IMR-90 (cell line): ENCODE data around the gene IGF2R. TPM values are rescaled to one million over a fixed set of nuclear protein-coding genes. Genes with fewer than 3 reads are reported as not detected.

ENCODE experiments used
- ATAC-seq: fragments of 200-7000 bp; cut with Tn5 transposase; 2 replicates; pipeline ENCODE4 v1.9.1; 2020; ENCODE audit warnings: low read depth, mild to moderate bottlenecking, moderate library complexity
- BruUV-seq: library from RNA; stranded (reverse); fragments of 400-500 nt; replicated peaks from 2 replicates; lab custom pipeline; 2021; lab: Mats Ljungman, UMichigan
- CTCF ChIA-PET: fragments of 300-600 bp; formaldehyde crosslinking; extraction: SDS; loops from one replicate; lab custom pipeline; 2021; ENCODE audit warnings: antibody characterized with exemption; lab: Yijun Ruan, JAX
- POLR2A ChIA-PET: fragments of 300-600 bp; sonication (Branson Sonifier 250); formaldehyde crosslinking; loops from one replicate; lab custom pipeline; 2022; ENCODE audit warnings: antibody characterized with exemption; ENCODE audit not compliant: unreplicated experiment; lab: Charles Lee
- DNase-seq: peaks from one replicate; pipeline ENCODE4 v3.0.0; 2013
- H2AFZ ChIP-seq: replicated peaks from 2 replicates; pipeline ENCODE3; 2013; ENCODE audit warnings: low read length, mild to moderate bottlenecking; ENCODE audit not compliant: poor library complexity
- H2AK5ac ChIP-seq: 2 replicates; pipeline ENCODE4 v1.6.1; 2013; ENCODE audit warnings: low read depth, low read length, inconsistent platforms
- H2AK9ac ChIP-seq: replicated peaks from 2 replicates; pipeline ENCODE3; 2013; ENCODE audit warnings: mild to moderate bottlenecking, low read depth, low read length, moderate library complexity; ENCODE audit not compliant: poor library complexity
- H2BK120ac ChIP-seq: 2 replicates; pipeline ENCODE4 v1.6.1; 2013; ENCODE audit warnings: low read depth, low read length, inconsistent platforms
- H2BK15ac ChIP-seq: 3 replicates; pipeline ENCODE4 v1.6.1; 2013; ENCODE audit warnings: low read depth, low read length, inconsistent platforms
- H2BK20ac ChIP-seq: 2 replicates; pipeline ENCODE4 v1.6.1; 2013; ENCODE audit warnings: low read depth, mild to moderate bottlenecking, inconsistent platforms, low read length, moderate library complexity
- H2BK5ac ChIP-seq: 2 replicates; pipeline ENCODE4 v1.6.1; 2013; ENCODE audit warnings: mild to moderate bottlenecking, low read depth, low read length, inconsistent platforms; ENCODE audit not compliant: poor library complexity, severe bottlenecking
- H3K14ac ChIP-seq: replicated peaks from 2 replicates; pipeline ENCODE4 v1.6.1; 2013; ENCODE audit warnings: low read depth, low read length, inconsistent platforms
- H3K18ac ChIP-seq: 2 replicates; pipeline ENCODE4 v1.6.1; 2013; ENCODE audit warnings: low read depth, low read length, control low read depth
- H3K23ac ChIP-seq: 2 replicates; pipeline ENCODE4 v1.6.1; 2013; ENCODE audit warnings: low read depth, low read length, inconsistent platforms
- H3K27ac ChIP-seq: 2 replicates; pipeline ENCODE4 v1.5.1; 2013; ENCODE audit warnings: mild to moderate bottlenecking, control low read depth, low read length; ENCODE audit not compliant: insufficient read depth
- H3K27me3 ChIP-seq: 2 replicates; pipeline ENCODE4 v1.6.1; 2013; ENCODE audit warnings: low read length; ENCODE audit not compliant: control insufficient read depth, insufficient read depth
- H3K36me3 ChIP-seq: 2 replicates; pipeline ENCODE4 v1.6.1; 2013; ENCODE audit warnings: low read length, mixed read lengths; ENCODE audit not compliant: control insufficient read depth, insufficient read depth
- H3K4ac ChIP-seq: 2 replicates; pipeline ENCODE4 v1.6.1; 2013; ENCODE audit warnings: low read depth, low read length, inconsistent platforms
- H3K4me1 ChIP-seq: 2 replicates; pipeline ENCODE4 v1.6.1; 2013; ENCODE audit warnings: low read length, mixed read lengths; ENCODE audit not compliant: control insufficient read depth, insufficient read depth
- H3K4me2 ChIP-seq: 2 replicates; pipeline ENCODE4 v1.6.1; 2013; ENCODE audit warnings: low read depth, mild to moderate bottlenecking, control low read depth, low read length, moderate library complexity
- H3K4me3 ChIP-seq: 2 replicates; pipeline ENCODE4 v1.5.1; 2013; ENCODE audit warnings: low read depth, mild to moderate bottlenecking, control low read depth, low read length, moderate library complexity; ENCODE audit not compliant: insufficient read depth
- H3K56ac ChIP-seq: 2 replicates; pipeline ENCODE4 v1.6.1; 2013; ENCODE audit warnings: low read length, inconsistent platforms; ENCODE audit not compliant: insufficient read depth; ENCODE audit errors: extremely low read depth
- H3K79me1 ChIP-seq, 2 experiments: 2 replicates each; pipeline ENCODE4 v1.6.1; 2013; ENCODE audit warnings: low read length in 2 of 2, inconsistent platforms in 1 of 2, low read depth in 1 of 2
- H3K9ac ChIP-seq: 2 replicates; pipeline ENCODE4 v1.6.1; 2013; ENCODE audit warnings: low read depth, low read length, control low read depth
- H3K9me1 ChIP-seq: 2 replicates; pipeline ENCODE4 v1.6.1; 2013; ENCODE audit warnings: low read length, inconsistent platforms; ENCODE audit not compliant: insufficient read depth
- H3K9me3 ChIP-seq: 2 replicates; pipeline ENCODE4 v1.6.1; 2013; ENCODE audit warnings: low read length; ENCODE audit not compliant: control insufficient read depth, insufficient read depth
- H4K20me1 ChIP-seq: 2 replicates; pipeline ENCODE4 v1.6.1; 2013; ENCODE audit warnings: low read length, inconsistent platforms; ENCODE audit not compliant: insufficient read depth
- H4K5ac ChIP-seq: 2 replicates; pipeline ENCODE4 v1.6.1; 2013; ENCODE audit warnings: mild to moderate bottlenecking, low read depth, low read length, control low read depth
- H4K8ac ChIP-seq, 2 experiments: 2 replicates each; pipeline ENCODE4 v1.6.1; 2013; ENCODE audit warnings: low read depth in 2 of 2, low read length in 2 of 2, control low read depth in 1 of 2, inconsistent platforms in 1 of 2
- H4K91ac ChIP-seq: 2 replicates; pipeline ENCODE4 v1.6.1; 2013; ENCODE audit warnings: low read depth, low read length, inconsistent platforms; ENCODE audit not compliant: insufficient read depth
- BHLHE40 ChIP-seq: fragments of 150-350 bp; IDR thresholded peaks from 2 replicates; pipeline ENCODE4 v1.6.1; 2016; ENCODE audit warnings: mild to moderate bottlenecking, low read depth, low read length
- CEBPB ChIP-seq: IDR thresholded peaks from 2 replicates; pipeline ENCODE4 v1.6.1; 2012; ENCODE audit warnings: low read depth, low read length, improper control_type of control experiment
- CHD1 ChIP-seq: IDR thresholded peaks from 2 replicates; pipeline ENCODE4 v1.6.1; 2012; ENCODE audit warnings: low read depth, low read length, improper control_type of control experiment
- CTCF ChIP-seq: conservative IDR thresholded peaks from 2 replicates; pipeline ENCODE4 v1.5.1; 2012; ENCODE audit warnings: mild to moderate bottlenecking, low read depth, low read length, improper control_type of control experiment
- FOS ChIP-seq: fragments of 150-350 bp; IDR thresholded peaks from 2 replicates; pipeline ENCODE4 v1.6.1; 2016; ENCODE audit warnings: low read depth, low read length
- MAFK ChIP-seq: IDR thresholded peaks from 2 replicates; pipeline ENCODE4 v1.6.1; 2012; ENCODE audit warnings: low read depth, low read length, improper control_type of control experiment
- MAZ ChIP-seq: IDR thresholded peaks from 2 replicates; pipeline ENCODE4 v1.6.1; 2012; ENCODE audit warnings: low read depth, mild to moderate bottlenecking, low read length, improper control_type of control experiment, moderate library complexity, borderline replicate concordance
- MXI1 ChIP-seq: IDR thresholded peaks from 2 replicates; pipeline ENCODE4 v1.6.1; 2012; ENCODE audit warnings: low read depth, mild to moderate bottlenecking, low read length, moderate library complexity, borderline replicate concordance
- NFE2L2 ChIP-seq: fragments of 150-350 bp; IDR thresholded peaks from 2 replicates; pipeline ENCODE4 v1.6.1; 2016; ENCODE audit warnings: low read depth, mild to moderate bottlenecking, low read length
- POLR2A ChIP-seq: IDR thresholded peaks from 2 replicates; pipeline ENCODE4 v1.6.1; 2012; ENCODE audit warnings: mild to moderate bottlenecking, low read depth, low read length
- RAD21 ChIP-seq: IDR thresholded peaks from 2 replicates; pipeline ENCODE4 v1.6.1; 2012; ENCODE audit warnings: low read length, improper control_type of control experiment
- RCOR1 ChIP-seq: IDR thresholded peaks from 2 replicates; pipeline ENCODE4 v1.6.1; 2012; ENCODE audit warnings: mild to moderate bottlenecking, low read length, improper control_type of control experiment; ENCODE audit not compliant: insufficient replicate concordance
- RFX5 ChIP-seq: IDR thresholded peaks from 2 replicates; pipeline ENCODE4 v1.8.0; 2012; ENCODE audit warnings: low read depth, mild to moderate bottlenecking, low read length, moderate library complexity
- SMC3 ChIP-seq: fragments of 150-350 bp; IDR thresholded peaks from 2 replicates; pipeline ENCODE4 v1.6.1; 2016; ENCODE audit warnings: low read depth, mild to moderate bottlenecking, antibody characterized with exemption, low read length, moderate library complexity
- USF2 ChIP-seq: fragments of 150-350 bp; IDR thresholded peaks from 2 replicates; pipeline ENCODE4 v1.6.1; 2017; ENCODE audit warnings: mild to moderate bottlenecking, antibody characterized with exemption, low read length, low read depth
- WGBS, 2 experiments: methylation state at CpG; one replicate each; pipeline versions ENCODE4 v1.1.5 to v1.1.7; 2013; ENCODE audit warnings: missing lambda C conversion rate in 2 of 2; ENCODE audit not compliant: insufficient read length in 1 of 2; ENCODE audit errors: extremely low coverage in 2 of 2; 5-methylcytosine and 5-hydroxymethylcytosine counted together
- dilution Hi-C: fragments of 300-500 bp; cut with HindIII; formaldehyde crosslinking; loops from one replicate; pipeline ENCODE4 v1.14.3; 2018; ENCODE audit warnings: low sequenced_read_pairs; ENCODE audit not compliant: unreplicated experiment
- in situ Hi-C: fragments of 300-500 bp; cut with MboI; formaldehyde crosslinking; loops from 3 replicates; pipeline ENCODE4 v1.14.3; 2019; ENCODE audit warnings: low sequenced_read_pairs, inconsistent platforms, mixed read lengths
- intact Hi-C: fragments of 100-400 bp; cut with micrococcal nuclease; formaldehyde crosslinking; loops from 2 replicates; pipeline ENCODE4 v1.10.0; 2022
- polyA plus RNA-seq, 3 experiments: library from polyadenylated mRNA; depleted of rRNA; stranded (reverse); fragments of >200 nt; gene quantifications; 2 replicates each; pipeline ENCODE4 v1.2.3, GENCODE V29; 2012; ENCODE audit warnings: low replicate concordance in 1 of 3
- total RNA-seq: library from RNA; depleted of rRNA; stranded (reverse); fragments of >200 nt; gene quantifications from 2 replicates; pipeline ENCODE4 v1.2.3, GENCODE V29; 2012
- TF ChIP-seq, protein P1 (sequence below): fragments of 150-350 bp; IDR thresholded peaks from 2 replicates; pipeline ENCODE4 v1.6.1; 2016; ENCODE audit warnings: low read depth, mild to moderate bottlenecking, low read length, moderate library complexity, borderline replicate concordance

Gene IGF2R
- total and polyA plus RNA-seq, 2 of the 4 experiments (the other 2 are of a cell fraction) = 33.2 to 41.4 TPM

DNA sequence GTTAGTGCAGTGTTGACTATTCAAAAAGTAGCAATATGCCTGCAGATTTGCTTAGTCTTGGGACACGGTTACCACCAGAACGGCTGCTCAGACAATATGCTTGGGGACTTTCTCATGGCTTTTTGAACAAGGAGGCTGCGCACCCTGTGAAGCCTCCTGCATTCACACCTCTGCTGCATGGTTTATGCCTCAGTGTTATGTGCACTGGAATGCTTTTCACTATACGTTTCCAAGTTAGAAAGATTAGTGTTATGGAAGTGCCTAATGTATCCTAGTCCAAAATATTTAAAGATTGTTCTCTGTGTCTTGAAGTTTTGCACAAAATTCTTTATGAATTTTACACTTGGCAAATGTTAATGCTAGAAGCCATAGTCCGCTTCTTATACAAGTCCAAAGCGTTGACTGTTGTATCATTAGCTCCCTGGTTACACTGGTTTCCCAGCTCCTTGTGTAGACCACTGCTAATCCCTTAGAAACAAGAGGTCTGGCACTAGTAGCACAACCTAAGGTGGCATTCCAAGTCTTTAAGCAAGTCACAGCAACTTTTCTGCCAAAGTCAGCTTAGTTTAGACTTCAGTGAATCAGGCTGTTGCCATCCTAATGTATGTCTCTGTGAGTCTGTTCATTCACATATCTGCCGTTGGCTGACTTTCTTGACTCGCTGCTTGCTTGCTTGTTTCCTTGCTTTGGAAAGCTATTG lies 126.4 kb downstream of the IGF2R start:
- ATAC-seq = no peak
- no peak overlapping the region for H4K8ac ChIP-seq
- H3K23ac ChIP-seq = no peak overlapping the region
- DNase-seq = no peak
- H3K36me3 ChIP-seq = peaks cover 59% of the 10 kb centered on the region
- H3K27me3 ChIP-seq = no peaks in the 10 kb centered on the region
- H3K4me1 ChIP-seq = no peaks in the 10 kb centered on the region
- ChIA-PET CTCF (no interaction called here), POLR2A (no interaction called here)
- no peak overlapping the region for H2AFZ ChIP-seq
- in situ Hi-C loops = no loop called here
- H3K9me1 ChIP-seq = peaks cover 3% of the 10 kb centered on the region; the same call in 1 of the 2 replicates
- TF ChIP-seq MAZ (no peak), RFX5 (no peak), CHD1 (no peak), MAFK (no peak), SMC3 (no peak), RCOR1 (no peak), MXI1 (no peak), BHLHE40 (no peak), POLR2A (no peak), CEBPB (no peak), USF2 (no peak), FOS (no peak), CTCF (no peak), NFE2L2 (no peak), RAD21 (no peak)
- TF ChIP-seq, protein P1, sequence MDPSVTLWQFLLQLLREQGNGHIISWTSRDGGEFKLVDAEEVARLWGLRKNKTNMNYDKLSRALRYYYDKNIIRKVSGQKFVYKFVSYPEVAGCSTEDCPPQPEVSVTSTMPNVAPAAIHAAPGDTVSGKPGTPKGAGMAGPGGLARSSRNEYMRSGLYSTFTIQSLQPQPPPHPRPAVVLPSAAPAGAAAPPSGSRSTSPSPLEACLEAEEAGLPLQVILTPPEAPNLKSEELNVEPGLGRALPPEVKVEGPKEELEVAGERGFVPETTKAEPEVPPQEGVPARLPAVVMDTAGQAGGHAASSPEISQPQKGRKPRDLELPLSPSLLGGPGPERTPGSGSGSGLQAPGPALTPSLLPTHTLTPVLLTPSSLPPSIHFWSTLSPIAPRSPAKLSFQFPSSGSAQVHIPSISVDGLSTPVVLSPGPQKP = no peak
- no peak overlapping the region for H2AK5ac ChIP-seq
- no peak overlapping the region for H2AK9ac ChIP-seq
- H3K4ac ChIP-seq = no peak overlapping the region
- H3K4me3 ChIP-seq = no peak overlapping the region
- H3K56ac ChIP-seq = no peak overlapping the region
- no peak overlapping the region for H3K9ac ChIP-seq
- dilution Hi-C loops = no loop called here
- H4K91ac ChIP-seq = no peak overlapping the region
- no peak overlapping the region for H3K18ac ChIP-seq
- WGBS, 2 experiments = 94% methylated on average over 2 of the region's 8 CpGs; no CpG with 5 or more reads in 1 of the 2 experiments
- no peak overlapping the region for H3K4me2 ChIP-seq
- no peaks in the 10 kb centered on the region for H4K20me1 ChIP-seq
- peaks cover 6 to 10% of the 10 kb centered on the region in 2 experiments; a peak in 1 of 4 replicates for H3K79me1 ChIP-seq
- H2BK15ac ChIP-seq = no peak overlapping the region
- no TSS peak for BruUV-seq
- no peaks in the 10 kb centered on the region for H3K9me3 ChIP-seq
- H3K14ac ChIP-seq = no peak overlapping the region
- no peak overlapping the region for H2BK5ac ChIP-seq
- no peak overlapping the region for H2BK20ac ChIP-seq
- H4K5ac ChIP-seq = no peak overlapping the region
- H3K27ac ChIP-seq = no peak overlapping the region
- H2BK120ac ChIP-seq = no peak overlapping the region
- intact Hi-C loops = no loop called here
